T-helper 2 cell (primary cell): ENCODE data around the gene NOX3.
"Not testable (repeated sequence)": the region's sequence is repeated elsewhere in the genome, so short reads cannot be mapped to it uniquely, and the experiment has no call there.

Source experiments
- DNase-seq, 5 experiments: peaks; one replicate each; pipeline versions ENCODE4 v3.0.0 to v3.0.0-alpha.2; 2012 to 2022

NOX3 gene

GRCh38 chr6:155466539-155466938 is 10.9 kb upstream of the NOX3 start:
- no peak for DNase-seq

GRCh38 chr6:155461556-155461955 is 5.9 kb upstream of the NOX3 start:
- DNase-seq: no peak

GRCh38 chr6:155454471-155454870 is 1.2 kb downstream of the NOX3 start:
- DNase-seq: no peak

- DNase-seq: no peak
Measured at GRCh38 chr6:155454008-155454407, 1.6 kb downstream of the NOX3 start.

GRCh38 chr6:155452576-155452975 is 3.1 kb downstream of the NOX3 start:
- DNase-seq: no peak

- not testable (repeated sequence) for DNase-seq
Measured at GRCh38 chr6:155451530-155451929, 4.1 kb downstream of the NOX3 start.

- no peak for DNase-seq
Measured at GRCh38 chr6:155450240-155450581, 5.4 kb downstream of the NOX3 start.

- no peak for DNase-seq
Measured at GRCh38 chr6:155449450-155450239, 6.0 kb downstream of the NOX3 start.

- DNase-seq: no peak
Measured at GRCh38 chr6:155448668-155449449, 6.8 kb downstream of the NOX3 start.

- no peak for DNase-seq
Measured at GRCh38 chr6:155447949-155448348, 7.7 kb downstream of the NOX3 start.

- DNase-seq: peak in 1 of 5 experiments; percentile 12
Measured at GRCh38 chr6:155444952-155445903, 10.4 kb downstream of the NOX3 start.

- DNase-seq: no peak
Measured at GRCh38 chr6:155444120-155444917, 11.3 kb downstream of the NOX3 start.

GRCh38 chr6:155443168-155443567 is 12.5 kb downstream of the NOX3 start:
- no peak for DNase-seq

- no peak for DNase-seq
Measured at GRCh38 chr6:155442562-155442961, 13.1 kb downstream of the NOX3 start.

- no peak for DNase-seq
Measured at GRCh38 chr6:155441112-155441465, 14.6 kb downstream of the NOX3 start.

- no peak for DNase-seq
Measured at GRCh38 chr6:155440398-155441111, 15.1 kb downstream of the NOX3 start.

GRCh38 chr6:155439376-155439775 is 16.3 kb downstream of the NOX3 start:
- DNase-seq: no peak

GRCh38 chr6:155436981-155437749 is 18.5 kb downstream of the NOX3 start:
- DNase-seq: no peak

- no peak for DNase-seq
Measured at GRCh38 chr6:155434829-155435423, 20.7 kb downstream of the NOX3 start.

- no peak for DNase-seq
Measured at GRCh38 chr6:155434096-155434495, 21.5 kb downstream of the NOX3 start.
